ENCODE results near the gene EPM2AIP1. TPM values are rescaled to one million over a fixed set of nuclear protein-coding genes. Genes with fewer than 3 reads are reported as not detected.
"Not testable (repeated sequence)": the region's sequence is repeated elsewhere in the genome, so short reads cannot be mapped to it uniquely, and the experiment has no call there.

Gene EPM2AIP1
- total RNA-seq, 4 donors from 2014 or later: 9.9 to 18.4 (median 14.8) TPM

DNA sequence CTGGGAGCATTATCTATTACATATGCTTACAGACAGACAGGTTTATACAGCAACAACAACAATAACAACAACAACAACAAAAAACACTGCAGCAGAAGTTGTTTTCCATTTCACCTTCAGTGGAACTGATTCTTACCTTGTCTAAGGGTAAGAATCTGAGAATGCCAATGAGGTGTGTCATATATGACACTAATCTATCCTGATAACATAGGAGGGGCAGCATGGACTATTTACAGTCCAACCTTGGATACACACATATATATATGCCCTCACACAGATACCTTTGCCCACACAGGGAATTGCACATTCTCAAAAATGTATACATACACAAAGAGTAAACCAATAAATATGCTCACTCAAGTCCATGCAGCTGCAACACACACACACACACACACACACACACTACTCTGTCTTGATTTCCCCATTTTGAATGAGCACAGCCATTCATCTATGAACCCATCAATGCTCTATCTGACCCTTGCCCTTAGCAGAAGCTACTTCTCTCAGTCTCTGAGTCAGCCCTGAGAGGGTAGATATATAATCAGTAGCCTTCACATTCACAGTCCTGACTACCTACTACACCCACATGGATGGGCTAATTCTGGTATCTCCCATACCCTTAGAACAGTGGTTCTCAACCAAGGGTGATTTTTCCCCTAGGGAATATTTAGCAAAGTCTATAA lies 38.3 kb downstream of the EPM2AIP1 start:
- DNase-seq (ENCODE audit: low spot score in 2 of 2): no peak
- H3K36me3 ChIP-seq: no peaks in the 10 kb centered on the region
- H3K9me3 ChIP-seq: no peaks in the 10 kb centered on the region
- H3K4me1 ChIP-seq: peaks cover 0 to 4% (median 0%) of the 10 kb centered on the region in 4 donors
- no peak overlapping the region for H3K27ac ChIP-seq
- no peak overlapping the region for H3K4me3 ChIP-seq
- H3K27me3 ChIP-seq: no peaks in the 10 kb centered on the region
- no peak for TF ChIP-seq EP300 (IDR thresholded peaks at IDR 0.05)

DNA sequence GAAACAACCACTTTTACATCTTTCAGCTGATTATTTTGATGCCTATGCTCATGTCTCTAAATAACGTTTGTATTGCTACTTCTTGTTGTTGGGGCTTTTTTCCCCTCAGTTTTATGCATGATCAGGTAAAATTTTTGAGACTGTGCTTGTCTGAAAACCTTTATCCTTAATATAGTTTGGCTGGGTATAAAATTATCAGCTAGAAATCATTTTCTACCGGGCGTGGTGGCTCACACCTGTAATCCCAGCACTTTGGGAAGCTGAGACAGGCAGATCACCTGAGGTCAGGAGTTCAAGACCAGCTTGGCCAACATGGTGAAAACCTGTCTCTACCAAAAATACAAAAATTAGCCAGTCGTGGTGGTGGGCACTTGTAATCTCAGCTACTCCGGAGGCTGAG lies 45.1 kb downstream of the EPM2AIP1 start:
- Histone ChIP-seq H3K9me3 (peaks cover 0 to 22% (median 6%) of the 10 kb centered on the region in 4 donors), H3K4me1 (peaks cover 0 to 12% (median 8%) of the 10 kb centered on the region in 4 donors)
- not testable (repeated sequence) for DNase-seq (ENCODE audit: low spot score in 2 of 2); H3K4me3 ChIP-seq; H3K27me3 ChIP-seq; H3K27ac ChIP-seq; H3K36me3 ChIP-seq
- WGBS, 2 donors: 95 to 96% methylated on average over 5 of the region's 5 CpGs

DNA sequence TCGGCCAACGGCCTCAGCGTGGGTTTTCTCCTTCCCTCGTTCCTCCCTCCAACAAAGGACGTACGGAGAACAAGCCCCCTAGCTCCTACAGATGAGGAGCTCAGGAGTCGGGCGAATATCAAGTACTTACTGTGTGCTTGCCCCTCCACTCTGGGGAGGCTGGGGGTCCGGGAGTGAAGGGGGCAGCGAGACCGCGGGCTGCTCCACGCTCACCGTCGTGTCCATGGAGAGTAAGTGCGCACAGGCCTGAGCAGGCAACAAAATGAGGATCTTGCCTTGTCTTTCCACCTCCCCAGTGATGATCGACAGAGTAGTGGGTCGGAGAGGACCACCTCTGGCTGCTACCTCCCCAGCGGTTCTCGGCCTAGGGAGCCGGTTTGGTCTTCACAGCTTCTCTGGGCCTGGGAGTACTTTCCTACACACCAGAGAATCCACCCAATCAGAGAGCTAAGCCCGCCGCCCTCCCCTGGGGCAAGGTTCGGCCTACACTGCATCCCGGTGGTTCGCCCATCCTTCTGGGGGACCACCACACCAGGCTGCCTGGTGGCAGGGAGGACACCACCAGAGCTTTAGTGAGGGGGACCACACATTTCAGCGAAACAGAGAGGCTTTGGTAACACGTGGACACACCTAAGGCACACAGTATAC lies 47.5 kb downstream of the EPM2AIP1 start:
- DNase-seq (ENCODE audit: low spot score in 2 of 2): no peak
- H3K36me3 ChIP-seq: no peaks in the 10 kb centered on the region
- TF ChIP-seq POLR2A (IDR thresholded peaks at IDR 0.05) (no peak), EP300 (IDR thresholded peaks at IDR 0.05) (no peak)
- TF ChIP-seq, protein P1, sequence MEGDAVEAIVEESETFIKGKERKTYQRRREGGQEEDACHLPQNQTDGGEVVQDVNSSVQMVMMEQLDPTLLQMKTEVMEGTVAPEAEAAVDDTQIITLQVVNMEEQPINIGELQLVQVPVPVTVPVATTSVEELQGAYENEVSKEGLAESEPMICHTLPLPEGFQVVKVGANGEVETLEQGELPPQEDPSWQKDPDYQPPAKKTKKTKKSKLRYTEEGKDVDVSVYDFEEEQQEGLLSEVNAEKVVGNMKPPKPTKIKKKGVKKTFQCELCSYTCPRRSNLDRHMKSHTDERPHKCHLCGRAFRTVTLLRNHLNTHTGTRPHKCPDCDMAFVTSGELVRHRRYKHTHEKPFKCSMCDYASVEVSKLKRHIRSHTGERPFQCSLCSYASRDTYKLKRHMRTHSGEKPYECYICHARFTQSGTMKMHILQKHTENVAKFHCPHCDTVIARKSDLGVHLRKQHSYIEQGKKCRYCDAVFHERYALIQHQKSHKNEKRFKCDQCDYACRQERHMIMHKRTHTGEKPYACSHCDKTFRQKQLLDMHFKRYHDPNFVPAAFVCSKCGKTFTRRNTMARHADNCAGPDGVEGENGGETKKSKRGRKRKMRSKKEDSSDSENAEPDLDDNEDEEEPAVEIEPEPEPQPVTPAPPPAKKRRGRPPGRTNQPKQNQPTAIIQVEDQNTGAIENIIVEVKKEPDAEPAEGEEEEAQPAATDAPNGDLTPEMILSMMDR (IDR thresholded peaks at IDR 0.05): no peak
- peaks cover 0 to 22% (median 6%) of the 10 kb centered on the region in 4 donors for H3K9me3 ChIP-seq
- 72 to 78% methylated on average over 28 of the region's 28 CpGs for WGBS, 2 donors
- H3K27ac ChIP-seq: peak overlapping the region in 2 of 4 donors; percentile 81 to 85
- H3K4me1 ChIP-seq: peaks cover 0 to 32% (median 8%) of the 10 kb centered on the region in 4 donors
- H3K4me3 ChIP-seq: peak overlapping the region in 3 of 4 donors; percentile 44 to 90 (median 65)
- peaks cover 0 to 5% of the 10 kb centered on the region in 2 donors for H3K27me3 ChIP-seq

DNA sequence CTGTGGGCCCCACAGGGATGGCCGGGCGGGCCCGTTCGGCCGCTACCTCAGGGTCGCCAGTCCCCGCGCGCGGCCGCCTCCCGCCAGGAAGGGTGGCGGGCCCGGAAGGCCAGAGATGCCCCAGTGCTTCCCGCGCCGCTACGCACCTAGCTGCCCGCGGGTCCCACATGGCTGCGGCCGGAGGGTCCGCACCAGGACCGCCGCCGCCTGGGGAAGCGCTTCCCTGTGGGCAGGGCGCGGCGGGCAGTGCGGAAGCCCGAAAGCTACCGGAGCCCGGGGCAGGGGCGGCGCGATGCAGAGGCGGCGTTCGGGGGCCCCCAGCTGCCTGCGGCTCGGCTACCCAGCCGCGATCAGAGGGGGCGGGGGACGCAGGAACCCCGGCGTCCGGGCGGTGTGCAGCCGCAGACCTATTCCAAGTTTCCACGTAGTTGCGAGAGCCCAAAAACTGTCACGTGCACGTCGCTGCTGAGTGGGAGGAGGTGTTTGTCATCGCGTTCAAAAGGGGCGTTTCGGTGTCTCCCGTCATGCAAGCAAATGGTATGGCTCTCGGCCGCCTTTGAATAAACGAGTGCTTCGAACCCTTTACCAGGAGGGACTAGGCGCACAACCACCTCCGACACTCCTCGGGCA lies 48.2 kb downstream of the EPM2AIP1 start, which contains the start of gene TRANK1:
Gene TRANK1 (minus strand): TSS at position 414 of the 630 bp plus-strand sequence. CDS start 245 bp downstream, at position 169.
- H3K4me3 ChIP-seq: peak within 1 kb of the TSS; percentile 44 to 90 (median 73)
- peak; percentile 14 to 42 for TF ChIP-seq POLR2A (IDR thresholded peaks at IDR 0.05)
- peak in 1 of 2 donors; percentile 49 for TF ChIP-seq EP300 (IDR thresholded peaks at IDR 0.05)
- TF ChIP-seq, protein P1 (IDR thresholded peaks at IDR 0.05): peak in 1 of 5 experiments; percentile 2
- peaks cover 0 to 33% (median 8%) of the 10 kb centered on the region in 4 donors for H3K4me1 ChIP-seq
- DNase-seq (ENCODE audit: low spot score in 2 of 2): peak; percentile 35 to 74
- H3K27me3 ChIP-seq: peaks cover 0 to 5% of the 10 kb centered on the region in 2 donors
- 2% methylated on average over 17 to 40 of the region's 68 CpGs for WGBS, 2 donors
- H3K27ac ChIP-seq: peak within 1 kb of the TSS; percentile 4 to 85 (median 81)
- peaks cover 0 to 22% (median 6%) of the 10 kb centered on the region in 4 donors for H3K9me3 ChIP-seq
- H3K36me3 ChIP-seq: no peaks in the 10 kb centered on the region

DNA sequence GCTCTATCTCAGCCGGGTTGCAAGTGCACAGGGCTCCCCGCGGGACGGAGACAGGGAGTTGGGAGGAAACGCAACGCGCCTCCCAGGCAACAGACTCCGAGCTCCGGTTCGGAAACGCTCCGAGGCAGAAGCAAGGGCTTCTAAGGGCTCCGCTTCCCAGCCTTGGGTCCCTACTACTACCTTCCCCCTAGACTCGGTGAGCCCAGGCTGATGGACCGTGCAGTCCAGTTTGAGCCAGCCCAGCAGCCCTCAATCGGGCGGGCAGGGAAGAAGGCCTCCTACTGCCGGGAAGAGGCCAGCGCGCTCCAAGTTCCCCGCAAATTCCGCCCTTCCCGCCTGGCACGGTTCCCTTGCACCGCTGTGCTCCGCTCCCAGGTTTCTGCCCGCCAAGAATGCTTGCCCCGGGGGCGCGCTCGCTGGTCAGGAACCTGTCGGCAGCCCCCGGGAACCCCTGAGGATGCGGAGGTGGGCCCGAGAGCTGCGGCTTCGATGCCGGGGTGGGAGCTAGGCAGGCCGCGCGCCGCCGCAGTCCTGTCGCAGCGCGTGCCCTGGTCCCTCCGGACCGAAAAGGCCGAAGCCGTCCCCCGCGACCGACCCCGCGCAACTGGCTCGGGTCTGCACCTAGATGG lies 48.8 kb downstream of the EPM2AIP1 start:
- Histone ChIP-seq H3K27ac (peak overlapping the region; percentile 4 to 85 (median 81)), H3K27me3 (peaks cover 0 to 5% of the 10 kb centered on the region in 2 donors), H3K36me3 (no peaks in the 10 kb centered on the region), H3K9me3 (peaks cover 0 to 22% (median 6%) of the 10 kb centered on the region in 4 donors), H3K4me3 (peak overlapping the region; percentile 44 to 90 (median 73)), H3K4me1 (peaks cover 0 to 33% (median 8%) of the 10 kb centered on the region in 4 donors)
- DNase-seq (ENCODE audit: low spot score in 2 of 2): peak in 1 of 2 donors; percentile 34
- TF ChIP-seq EP300 (IDR thresholded peaks at IDR 0.05) (peak in 1 of 2 donors; percentile 40), POLR2A (IDR thresholded peaks at IDR 0.05) (no peak)
- TF ChIP-seq, protein P1 (IDR thresholded peaks at IDR 0.05): peak in 1 of 5 experiments; percentile 18
- WGBS, 2 donors: 0% methylated on average over 14 to 27 of the region's 56 CpGs
